DOHH2 (cell line): ENCODE results near the gene SMARCAL1.

ENCODE experiments used
- H3F3A ChIP-seq: fragments of 200-600 bp; sonication (generic), shearing (Covaris generic); 2 replicates; pipeline ENCODE4 v1.6.0; 2016; ENCODE audit warnings: antibody characterized with exemption, mild to moderate bottlenecking; ENCODE audit not compliant: control insufficient read depth, insufficient read depth
- H3K27ac ChIP-seq: fragments of 200-600 bp; sonication (generic); 2 replicates; pipeline ENCODE4 v1.5.1; 2014; ENCODE audit warnings: low read depth, mild to moderate bottlenecking, low read length, moderate library complexity
- H3K27me3 ChIP-seq: fragments of 200-600 bp; sonication (generic); 2 replicates; pipeline ENCODE4 v1.6.1; 2014; ENCODE audit warnings: mild to moderate bottlenecking, low read length, mixed read lengths; ENCODE audit not compliant: control insufficient read depth
- H3K36me3 ChIP-seq: fragments of 200-600 bp; sonication (generic); 2 replicates; pipeline ENCODE4 v1.6.1; 2014; ENCODE audit warnings: mild to moderate bottlenecking, low read length, moderate library complexity, mixed read lengths; ENCODE audit not compliant: control insufficient read depth
- H3K4me1 ChIP-seq: fragments of 200-600 bp; sonication (generic); 2 replicates; pipeline ENCODE4 v1.6.1; 2014; ENCODE audit warnings: mild to moderate bottlenecking, low read length, mixed read lengths; ENCODE audit not compliant: control insufficient read depth
- H3K4me2 ChIP-seq: fragments of 200-600 bp; sonication (generic); 2 replicates; pipeline ENCODE4 v1.6.0; 2014; ENCODE audit warnings: mild to moderate bottlenecking, low read length, moderate library complexity
- H3K4me3 ChIP-seq: fragments of 200-600 bp; sonication (generic); 2 replicates; pipeline ENCODE4 v1.5.1; 2014; ENCODE audit warnings: mild to moderate bottlenecking, low read length, mixed read lengths
- H3K79me2 ChIP-seq: fragments of 200-600 bp; sonication (generic); 2 replicates; pipeline ENCODE4 v1.6.1; 2014; ENCODE audit warnings: mild to moderate bottlenecking, low read length, mixed read lengths; ENCODE audit not compliant: control insufficient read depth
- H3K9me2 ChIP-seq: fragments of 200-600 bp; sonication (generic); replicated peaks from 2 replicates; pipeline ENCODE4 v1.6.1; 2014; ENCODE audit warnings: mild to moderate bottlenecking, low read length, mixed read lengths; ENCODE audit not compliant: control insufficient read depth
- H3K9me3 ChIP-seq: fragments of 200-600 bp; sonication (generic); 2 replicates; pipeline ENCODE4 v1.6.1; 2014; ENCODE audit warnings: antibody characterized with exemption, low read length, mixed read lengths; ENCODE audit not compliant: control insufficient read depth, insufficient read depth
- H4K20me1 ChIP-seq: fragments of 200-600 bp; sonication (generic); 2 replicates; pipeline ENCODE4 v1.6.0; 2014; ENCODE audit warnings: low read depth, mild to moderate bottlenecking, antibody characterized with exemption, low read length, moderate library complexity; ENCODE audit not compliant: control insufficient read depth, insufficient read depth
- EZH2phosphoT487 ChIP-seq: fragments of 200-600 bp; sonication (generic); IDR thresholded peaks from 2 replicates; pipeline ENCODE4 v1.6.1; 2017; ENCODE audit warnings: borderline replicate concordance, mild to moderate bottlenecking, antibody characterized with exemption, low read length, moderate library complexity, mixed read lengths
- TF ChIP-seq, protein P1 (sequence below): fragments of 200-600 bp; sonication (generic); IDR thresholded peaks from one replicate; pipeline ENCODE4 v1.5.1; 2014; ENCODE audit warnings: antibody characterized with exemption, mild to moderate bottlenecking, low read depth, low read length; ENCODE audit not compliant: poor library complexity, severe bottlenecking

Gene SMARCAL1

DNA sequence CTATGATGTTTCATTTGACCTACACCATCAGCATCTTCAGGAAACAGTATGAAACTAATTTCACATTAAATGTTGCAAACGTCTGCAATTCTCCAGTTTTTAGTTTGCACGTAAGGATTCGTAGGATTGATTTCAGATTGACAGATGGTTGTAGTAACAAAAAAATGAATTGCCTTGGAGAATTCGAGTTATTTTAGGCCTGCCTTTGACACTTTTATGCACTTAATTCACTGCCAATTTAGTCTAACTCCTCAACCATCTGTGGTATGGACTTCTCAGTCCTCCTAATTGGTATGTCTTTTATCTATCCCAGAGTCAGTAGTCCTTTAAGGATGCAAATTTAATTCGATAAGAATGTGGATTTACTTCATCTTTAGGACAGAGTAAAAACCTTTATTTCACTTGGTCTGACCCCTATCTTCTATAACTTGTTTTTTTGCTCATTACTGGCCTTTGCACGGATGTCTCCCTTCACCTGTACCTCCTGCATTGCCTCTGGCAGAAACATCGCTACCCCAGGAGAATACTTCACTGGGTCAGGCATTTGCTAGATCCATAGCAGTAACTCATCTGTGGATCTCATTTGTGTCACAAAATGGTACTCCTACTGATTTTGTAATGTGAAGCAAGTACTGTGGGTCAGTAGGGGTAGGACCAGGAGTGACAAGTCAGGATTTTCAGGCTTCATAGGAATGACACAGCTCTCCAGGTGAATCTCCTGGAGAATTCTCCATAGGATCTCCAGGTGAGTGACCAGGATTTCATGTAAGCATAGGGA is 90.3 kb downstream of the SMARCAL1 start:
- Histone ChIP-seq H3K27me3 (no peaks in the 10 kb centered on the region), H3K36me3 (peaks cover 88% of the 10 kb centered on the region), H4K20me1 (peaks cover 41% of the 10 kb centered on the region; the same call in 1 of the 2 replicates), H3K9me2 (no peaks in the 10 kb centered on the region), H3K4me2 (peak overlapping the region; percentile 89), H3K9me3 (no peaks in the 10 kb centered on the region), H3F3A (peaks cover 84% of the 10 kb centered on the region), H3K4me1 (peaks cover 40% of the 10 kb centered on the region), H3K27ac (peak overlapping the region; percentile 15; the same call in 1 of the 2 replicates), H3K4me3 (0 out of 2 replicates have a peak overlapping the region, but pooled peaks have one; percentile 6), H3K79me2 (peaks cover 52% of the 10 kb centered on the region)
- TF ChIP-seq, protein P1, sequence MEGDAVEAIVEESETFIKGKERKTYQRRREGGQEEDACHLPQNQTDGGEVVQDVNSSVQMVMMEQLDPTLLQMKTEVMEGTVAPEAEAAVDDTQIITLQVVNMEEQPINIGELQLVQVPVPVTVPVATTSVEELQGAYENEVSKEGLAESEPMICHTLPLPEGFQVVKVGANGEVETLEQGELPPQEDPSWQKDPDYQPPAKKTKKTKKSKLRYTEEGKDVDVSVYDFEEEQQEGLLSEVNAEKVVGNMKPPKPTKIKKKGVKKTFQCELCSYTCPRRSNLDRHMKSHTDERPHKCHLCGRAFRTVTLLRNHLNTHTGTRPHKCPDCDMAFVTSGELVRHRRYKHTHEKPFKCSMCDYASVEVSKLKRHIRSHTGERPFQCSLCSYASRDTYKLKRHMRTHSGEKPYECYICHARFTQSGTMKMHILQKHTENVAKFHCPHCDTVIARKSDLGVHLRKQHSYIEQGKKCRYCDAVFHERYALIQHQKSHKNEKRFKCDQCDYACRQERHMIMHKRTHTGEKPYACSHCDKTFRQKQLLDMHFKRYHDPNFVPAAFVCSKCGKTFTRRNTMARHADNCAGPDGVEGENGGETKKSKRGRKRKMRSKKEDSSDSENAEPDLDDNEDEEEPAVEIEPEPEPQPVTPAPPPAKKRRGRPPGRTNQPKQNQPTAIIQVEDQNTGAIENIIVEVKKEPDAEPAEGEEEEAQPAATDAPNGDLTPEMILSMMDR: no peak
- TF ChIP-seq EZH2phosphoT487: no peak

DNA sequence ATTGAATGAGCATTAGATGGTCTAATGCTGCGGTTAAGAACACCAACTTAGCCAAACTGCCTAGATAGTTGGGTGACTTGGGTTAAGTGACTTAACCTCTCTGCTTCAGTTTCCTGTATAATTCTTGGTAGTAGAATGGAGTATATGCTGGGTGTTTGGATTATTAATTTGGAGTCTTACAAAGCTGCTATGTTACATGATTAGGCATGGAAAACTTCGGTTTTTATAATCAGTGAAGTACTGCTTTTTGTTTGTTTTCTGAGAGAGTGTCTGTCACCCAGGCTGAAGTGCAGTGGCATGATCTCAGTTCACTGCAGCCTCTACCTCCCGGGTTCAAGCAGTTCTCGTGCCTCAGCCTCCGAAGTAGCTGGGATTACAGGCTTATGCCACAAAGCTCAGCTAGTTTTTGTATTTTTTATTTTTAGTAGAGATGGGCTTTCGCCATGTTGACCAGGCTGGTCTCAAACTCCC is 90.9 kb downstream of the SMARCAL1 start:
- H3K27ac ChIP-seq: 0 out of 2 replicates have a peak overlapping the region, but pooled peaks have one; percentile 15
- H3K27me3 ChIP-seq: no peaks in the 10 kb centered on the region
- peaks cover 38% of the 10 kb centered on the region for H3K4me1 ChIP-seq
- H3K79me2 ChIP-seq: peaks cover 46% of the 10 kb centered on the region
- no peak overlapping the region for H3K4me3 ChIP-seq
- H3K36me3 ChIP-seq: peaks cover 84% of the 10 kb centered on the region
- H3K9me3 ChIP-seq: no peaks in the 10 kb centered on the region
- peak overlapping the region; percentile 89 for H3K4me2 ChIP-seq
- peaks cover 90% of the 10 kb centered on the region for H3F3A ChIP-seq
- TF ChIP-seq EZH2phosphoT487: no peak
- TF ChIP-seq, protein P1: no peak
- peaks cover 48% of the 10 kb centered on the region for H4K20me1 ChIP-seq
- H3K9me2 ChIP-seq: no peaks in the 10 kb centered on the region

DNA sequence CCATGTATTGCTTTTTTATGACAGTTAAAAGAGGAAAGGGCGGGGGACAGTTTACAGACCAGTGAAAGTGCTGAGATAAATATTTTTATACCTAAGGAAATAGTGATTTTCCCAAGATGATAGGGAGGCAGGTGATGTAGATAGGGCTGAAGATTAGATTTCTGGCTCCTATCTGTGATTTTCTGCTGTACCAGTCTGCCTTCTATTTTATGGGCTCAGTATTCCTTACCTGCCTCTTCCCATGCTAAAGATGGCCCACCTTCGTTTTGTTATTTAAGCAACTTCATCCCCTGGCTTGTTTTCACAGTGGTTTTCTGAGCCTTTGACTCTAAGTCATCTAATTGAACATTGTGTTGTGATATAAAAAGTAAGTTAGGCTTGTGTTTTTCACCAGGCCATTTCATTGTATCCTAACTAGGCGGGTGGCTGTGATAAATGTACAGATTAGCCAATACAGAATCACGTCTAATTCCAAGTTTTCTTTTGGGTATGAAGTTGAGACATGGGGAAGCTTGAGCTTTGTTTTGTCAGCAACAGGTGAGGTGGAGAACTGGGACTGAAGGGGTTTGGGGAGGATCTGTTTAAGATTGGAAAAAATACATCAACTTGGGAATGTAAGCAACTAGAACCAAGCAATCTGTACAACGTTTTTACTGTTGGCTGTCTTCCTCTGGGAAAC is 91.6 kb downstream of the SMARCAL1 start:
- Histone ChIP-seq H3K36me3 (peaks cover 81% of the 10 kb centered on the region), H3K9me3 (no peaks in the 10 kb centered on the region), H3K27me3 (no peaks in the 10 kb centered on the region), H3K4me3 (no peak overlapping the region), H3F3A (peaks cover 94% of the 10 kb centered on the region), H3K79me2 (peaks cover 40% of the 10 kb centered on the region), H3K4me2 (peak overlapping the region; percentile 89; the same call in 1 of the 2 replicates), H3K27ac (peak overlapping the region; percentile 7; the same call in 1 of the 2 replicates), H3K4me1 (peaks cover 38% of the 10 kb centered on the region), H3K9me2 (no peaks in the 10 kb centered on the region), H4K20me1 (peaks cover 49% of the 10 kb centered on the region)
- TF ChIP-seq, protein P1: no peak
- no peak for TF ChIP-seq EZH2phosphoT487
